IMR-90 (cell line): Measurements from ENCODE around the gene SNX21. TPM values are rescaled to one million over a fixed set of nuclear protein-coding genes. Genes with fewer than 3 reads are reported as not detected.

Experiments
- ATAC-seq: fragments of 200-7000 bp; cut with Tn5 transposase; 2 replicates; pipeline ENCODE4 v1.9.1; 2020; ENCODE audit warnings: low read depth, mild to moderate bottlenecking, moderate library complexity
- BruUV-seq: library from RNA; stranded (reverse); fragments of 400-500 nt; replicated peaks from 2 replicates; lab custom pipeline; 2021; lab: Mats Ljungman, UMichigan
- CTCF ChIA-PET: fragments of 300-600 bp; formaldehyde crosslinking; extraction: SDS; loops from one replicate; lab custom pipeline; 2021; ENCODE audit warnings: antibody characterized with exemption; lab: Yijun Ruan, JAX
- POLR2A ChIA-PET: fragments of 300-600 bp; sonication (Branson Sonifier 250); formaldehyde crosslinking; loops from one replicate; lab custom pipeline; 2022; ENCODE audit warnings: antibody characterized with exemption; ENCODE audit not compliant: unreplicated experiment; lab: Charles Lee
- DNase-seq: peaks from one replicate; pipeline ENCODE4 v3.0.0; 2013
- H2AFZ ChIP-seq: replicated peaks from 2 replicates; pipeline ENCODE3; 2013; ENCODE audit warnings: low read length, mild to moderate bottlenecking; ENCODE audit not compliant: poor library complexity
- H2AK5ac ChIP-seq: 2 replicates; pipeline ENCODE4 v1.6.1; 2013; ENCODE audit warnings: low read depth, low read length, inconsistent platforms
- H2AK9ac ChIP-seq: replicated peaks from 2 replicates; pipeline ENCODE3; 2013; ENCODE audit warnings: mild to moderate bottlenecking, low read depth, low read length, moderate library complexity; ENCODE audit not compliant: poor library complexity
- H2BK120ac ChIP-seq: 2 replicates; pipeline ENCODE4 v1.6.1; 2013; ENCODE audit warnings: low read depth, low read length, inconsistent platforms
- H2BK15ac ChIP-seq: 3 replicates; pipeline ENCODE4 v1.6.1; 2013; ENCODE audit warnings: low read depth, low read length, inconsistent platforms
- H2BK20ac ChIP-seq: 2 replicates; pipeline ENCODE4 v1.6.1; 2013; ENCODE audit warnings: low read depth, mild to moderate bottlenecking, inconsistent platforms, low read length, moderate library complexity
- H2BK5ac ChIP-seq: 2 replicates; pipeline ENCODE4 v1.6.1; 2013; ENCODE audit warnings: mild to moderate bottlenecking, low read depth, low read length, inconsistent platforms; ENCODE audit not compliant: poor library complexity, severe bottlenecking
- H3K14ac ChIP-seq: replicated peaks from 2 replicates; pipeline ENCODE4 v1.6.1; 2013; ENCODE audit warnings: low read depth, low read length, inconsistent platforms
- H3K18ac ChIP-seq: 2 replicates; pipeline ENCODE4 v1.6.1; 2013; ENCODE audit warnings: low read depth, low read length, control low read depth
- H3K23ac ChIP-seq: 2 replicates; pipeline ENCODE4 v1.6.1; 2013; ENCODE audit warnings: low read depth, low read length, inconsistent platforms
- H3K27ac ChIP-seq: 2 replicates; pipeline ENCODE4 v1.5.1; 2013; ENCODE audit warnings: mild to moderate bottlenecking, control low read depth, low read length; ENCODE audit not compliant: insufficient read depth
- H3K27me3 ChIP-seq: 2 replicates; pipeline ENCODE4 v1.6.1; 2013; ENCODE audit warnings: low read length; ENCODE audit not compliant: control insufficient read depth, insufficient read depth
- H3K36me3 ChIP-seq: 2 replicates; pipeline ENCODE4 v1.6.1; 2013; ENCODE audit warnings: low read length, mixed read lengths; ENCODE audit not compliant: control insufficient read depth, insufficient read depth
- H3K4ac ChIP-seq: 2 replicates; pipeline ENCODE4 v1.6.1; 2013; ENCODE audit warnings: low read depth, low read length, inconsistent platforms
- H3K4me1 ChIP-seq: 2 replicates; pipeline ENCODE4 v1.6.1; 2013; ENCODE audit warnings: low read length, mixed read lengths; ENCODE audit not compliant: control insufficient read depth, insufficient read depth
- H3K4me2 ChIP-seq: 2 replicates; pipeline ENCODE4 v1.6.1; 2013; ENCODE audit warnings: low read depth, mild to moderate bottlenecking, control low read depth, low read length, moderate library complexity
- H3K4me3 ChIP-seq: 2 replicates; pipeline ENCODE4 v1.5.1; 2013; ENCODE audit warnings: low read depth, mild to moderate bottlenecking, control low read depth, low read length, moderate library complexity; ENCODE audit not compliant: insufficient read depth
- H3K56ac ChIP-seq: 2 replicates; pipeline ENCODE4 v1.6.1; 2013; ENCODE audit warnings: low read length, inconsistent platforms; ENCODE audit not compliant: insufficient read depth; ENCODE audit errors: extremely low read depth
- H3K79me1 ChIP-seq, 2 experiments: 2 replicates each; pipeline ENCODE4 v1.6.1; 2013; ENCODE audit warnings: low read length in 2 of 2, inconsistent platforms in 1 of 2, low read depth in 1 of 2
- H3K9ac ChIP-seq: 2 replicates; pipeline ENCODE4 v1.6.1; 2013; ENCODE audit warnings: low read depth, low read length, control low read depth
- H3K9me1 ChIP-seq: 2 replicates; pipeline ENCODE4 v1.6.1; 2013; ENCODE audit warnings: low read length, inconsistent platforms; ENCODE audit not compliant: insufficient read depth
- H3K9me3 ChIP-seq: 2 replicates; pipeline ENCODE4 v1.6.1; 2013; ENCODE audit warnings: low read length; ENCODE audit not compliant: control insufficient read depth, insufficient read depth
- H4K20me1 ChIP-seq: 2 replicates; pipeline ENCODE4 v1.6.1; 2013; ENCODE audit warnings: low read length, inconsistent platforms; ENCODE audit not compliant: insufficient read depth
- H4K5ac ChIP-seq: 2 replicates; pipeline ENCODE4 v1.6.1; 2013; ENCODE audit warnings: mild to moderate bottlenecking, low read depth, low read length, control low read depth
- H4K8ac ChIP-seq, 2 experiments: 2 replicates each; pipeline ENCODE4 v1.6.1; 2013; ENCODE audit warnings: low read depth in 2 of 2, low read length in 2 of 2, control low read depth in 1 of 2, inconsistent platforms in 1 of 2
- H4K91ac ChIP-seq: 2 replicates; pipeline ENCODE4 v1.6.1; 2013; ENCODE audit warnings: low read depth, low read length, inconsistent platforms; ENCODE audit not compliant: insufficient read depth
- CEBPB ChIP-seq: IDR thresholded peaks from 2 replicates; pipeline ENCODE4 v1.6.1; 2012; ENCODE audit warnings: low read depth, low read length, improper control_type of control experiment
- FOS ChIP-seq: fragments of 150-350 bp; IDR thresholded peaks from 2 replicates; pipeline ENCODE4 v1.6.1; 2016; ENCODE audit warnings: low read depth, low read length
- RCOR1 ChIP-seq: IDR thresholded peaks from 2 replicates; pipeline ENCODE4 v1.6.1; 2012; ENCODE audit warnings: mild to moderate bottlenecking, low read length, improper control_type of control experiment; ENCODE audit not compliant: insufficient replicate concordance
- RFX5 ChIP-seq: IDR thresholded peaks from 2 replicates; pipeline ENCODE4 v1.8.0; 2012; ENCODE audit warnings: low read depth, mild to moderate bottlenecking, low read length, moderate library complexity
- WGBS, 2 experiments: methylation state at CpG; one replicate each; pipeline versions ENCODE4 v1.1.5 to v1.1.7; 2013; ENCODE audit warnings: missing lambda C conversion rate in 2 of 2; ENCODE audit not compliant: insufficient read length in 1 of 2; ENCODE audit errors: extremely low coverage in 2 of 2; 5-methylcytosine and 5-hydroxymethylcytosine counted together
- dilution Hi-C: fragments of 300-500 bp; cut with HindIII; formaldehyde crosslinking; loops from one replicate; pipeline ENCODE4 v1.14.3; 2018; ENCODE audit warnings: low sequenced_read_pairs; ENCODE audit not compliant: unreplicated experiment
- in situ Hi-C: fragments of 300-500 bp; cut with MboI; formaldehyde crosslinking; loops from 3 replicates; pipeline ENCODE4 v1.14.3; 2019; ENCODE audit warnings: low sequenced_read_pairs, inconsistent platforms, mixed read lengths
- intact Hi-C: fragments of 100-400 bp; cut with micrococcal nuclease; formaldehyde crosslinking; loops from 2 replicates; pipeline ENCODE4 v1.10.0; 2022
- polyA plus RNA-seq, 3 experiments: library from polyadenylated mRNA; depleted of rRNA; stranded (reverse); fragments of >200 nt; gene quantifications; 2 replicates each; pipeline ENCODE4 v1.2.3, GENCODE V29; 2012; ENCODE audit warnings: low replicate concordance in 1 of 3
- total RNA-seq: library from RNA; depleted of rRNA; stranded (reverse); fragments of >200 nt; gene quantifications from 2 replicates; pipeline ENCODE4 v1.2.3, GENCODE V29; 2012

The SNX21 gene
- total and polyA plus RNA-seq, 2 of the 4 experiments (the other 2 are of a cell fraction), result 11.1 to 17.9 TPM

- H3K4me2 ChIP-seq, result no peak overlapping the region
- no peak overlapping the region for H2BK5ac ChIP-seq
- H3K4me3 ChIP-seq, result no peak overlapping the region
- peaks cover 2% of the 10 kb centered on the region; the same call in 1 of the 2 replicates for H3K27me3 ChIP-seq
- no peaks in the 10 kb centered on the region for H3K36me3 ChIP-seq
- H3K23ac ChIP-seq, result no peak overlapping the region
- no peak for TF ChIP-seq FOS
- no peak for TF ChIP-seq RCOR1
- no peak for TF ChIP-seq CEBPB
- TF ChIP-seq RFX5, result no peak
- H3K56ac ChIP-seq, result no peak overlapping the region
- CTCF ChIA-PET, result no interaction called here
- no peak overlapping the region for H2AFZ ChIP-seq
- H2BK15ac ChIP-seq, result no peak overlapping the region
- H4K91ac ChIP-seq, result no peak overlapping the region
- DNase-seq (no peak), ATAC-seq (no peak)
- H4K20me1 ChIP-seq, result no peaks in the 10 kb centered on the region
- no peak overlapping the region for H2AK5ac ChIP-seq
- H3K4me1 ChIP-seq, result peaks cover 18% of the 10 kb centered on the region
- H3K79me1 ChIP-seq, result no peaks in the 10 kb centered on the region
- no peaks in the 10 kb centered on the region for H3K9me1 ChIP-seq
- no TSS peak for BruUV-seq
- H3K9me3 ChIP-seq, result no peaks in the 10 kb centered on the region
- H4K5ac ChIP-seq, result no peak overlapping the region
- in situ Hi-C loops, result no loop called here
- no peak overlapping the region for H3K4ac ChIP-seq
- H4K8ac ChIP-seq, result no peak overlapping the region
- no peak overlapping the region for H3K9ac ChIP-seq
- POLR2A ChIA-PET, result no interaction called here
- H3K14ac ChIP-seq, result no peak overlapping the region
- no peak overlapping the region for H3K18ac ChIP-seq
- H2BK20ac ChIP-seq, result no peak overlapping the region
- no peak overlapping the region for H3K27ac ChIP-seq
- intact Hi-C loops, result no loop called here
- dilution Hi-C loops, result no loop called here
- H2BK120ac ChIP-seq, result no peak overlapping the region
- no CpG with 5 or more reads among the region's 6 CpGs for WGBS, 2 experiments
- H2AK9ac ChIP-seq, result peak overlapping the region; percentile 50
These were observed 5.9 kb upstream of the SNX21 start for GRCh38 chr20:45827712-45828111.
